HepG2 (cell line): Measurements from ENCODE around the gene CARHSP1. TPM values are rescaled to one million over a fixed set of nuclear protein-coding genes. Genes with fewer than 3 reads are reported as not detected.

ENCODE experiments used
- AGO1 ChIP-seq: fragments of 200-400 bp; formaldehyde crosslinking; IDR thresholded peaks from 2 replicates; pipeline ENCODE4 v1.6.1; 2017; ENCODE audit warnings: mild to moderate bottlenecking, low read depth, low read length, moderate library complexity; ENCODE audit not compliant: poor library complexity, severe bottlenecking
- ATM ChIP-seq: fragments of 450-650 bp; IDR thresholded peaks from 2 replicates; pipeline ENCODE4 v1.7.1; 2017; ENCODE audit warnings: mild to moderate bottlenecking, borderline replicate concordance
- ATRX ChIP-seq: sonication (generic); formaldehyde crosslinking; IDR thresholded peaks from 2 replicates; pipeline ENCODE4 v1.4.0; 2020; ENCODE audit warnings: missing genetic modification reagents, borderline replicate concordance
- CAMTA2 ChIP-seq: sonication (generic); formaldehyde crosslinking; IDR thresholded peaks from 2 replicates; pipeline ENCODE4 v1.4.0; 2020; ENCODE audit warnings: mild to moderate bottlenecking, missing genetic modification reagents, borderline replicate concordance
- CBFB ChIP-seq: sonication (generic); formaldehyde crosslinking; IDR thresholded peaks from 2 replicates; pipeline ENCODE4 v1.4.0; 2020; ENCODE audit warnings: missing genetic modification reagents
- CBX5 ChIP-seq: sonication (generic); formaldehyde crosslinking; IDR thresholded peaks from 2 replicates; pipeline ENCODE4 v1.4.0; 2020; ENCODE audit warnings: missing genetic modification reagents, borderline replicate concordance
- ELF3 ChIP-seq: IDR thresholded peaks from 2 replicates; pipeline ENCODE4 v1.6.1; 2016; ENCODE audit warnings: missing genetic modification reagents, missing compliant biosample characterization
- FOXA3 ChIP-seq: IDR thresholded peaks from 2 replicates; pipeline ENCODE4 v1.6.1; 2016; ENCODE audit warnings: missing genetic modification reagents, missing compliant biosample characterization
- FOXK1 ChIP-seq: sonication (generic); formaldehyde crosslinking; IDR thresholded peaks from 2 replicates; pipeline ENCODE4 v1.4.0; 2020; ENCODE audit warnings: low read depth, missing genetic modification reagents, borderline replicate concordance
- FOXM1 ChIP-seq: sonication (generic); formaldehyde crosslinking; IDR thresholded peaks from 2 replicates; pipeline ENCODE4 v1.5.0; 2020; ENCODE audit warnings: missing genetic modification reagents
- HDAC1 ChIP-seq: sonication (generic); formaldehyde crosslinking; IDR thresholded peaks from 2 replicates; pipeline ENCODE4 v1.5.1; 2020; ENCODE audit warnings: mild to moderate bottlenecking, missing genetic modification reagents
- HMG20A ChIP-seq: IDR thresholded peaks from 2 replicates; pipeline ENCODE4 v1.6.1; 2016; ENCODE audit warnings: borderline replicate concordance
- IRF2 ChIP-seq: IDR thresholded peaks from 2 replicates; pipeline ENCODE4 v1.6.1; 2018; ENCODE audit warnings: missing genetic modification reagents, missing compliant biosample characterization
- KAT8 ChIP-seq: IDR thresholded peaks from 2 replicates; pipeline ENCODE4 v1.6.1; 2016; ENCODE audit warnings: missing genetic modification reagents, missing compliant biosample characterization
- MAFK ChIP-seq, 2 experiments: IDR thresholded peaks in 1 of 2; conservative IDR thresholded peaks in 1 of 2; 2 replicates each; pipeline ENCODE4 v1.6.1; 2011; ENCODE audit warnings: improper control_type of control experiment in 2 of 2, low read length in 2 of 2
- NFYC ChIP-seq: IDR thresholded peaks from 2 replicates; pipeline ENCODE4 v1.6.1; 2016; ENCODE audit warnings: missing genetic modification reagents, missing compliant biosample characterization
- PHB2 ChIP-seq: fragments of 450-650 bp; IDR thresholded peaks from 2 replicates; pipeline ENCODE4 v1.6.1; 2018; ENCODE audit not compliant: partially characterized antibody
- SP5 ChIP-seq: IDR thresholded peaks from 2 replicates; pipeline ENCODE4 v1.6.1; 2016; ENCODE audit warnings: low read depth, borderline replicate concordance
- TBX2 ChIP-seq: sonication (generic); formaldehyde crosslinking; IDR thresholded peaks from 2 replicates; pipeline ENCODE4 v1.5.0; 2020; ENCODE audit warnings: missing genetic modification reagents, mild to moderate bottlenecking, borderline replicate concordance
- XBP1 ChIP-seq: sonication (generic); formaldehyde crosslinking; IDR thresholded peaks from 2 replicates; pipeline ENCODE4 v1.5.0; 2020; ENCODE audit warnings: missing genetic modification reagents
- ZEB1 ChIP-seq: IDR thresholded peaks from 2 replicates; pipeline ENCODE4 v1.6.1; 2012; ENCODE audit warnings: mild to moderate bottlenecking, low read depth, inconsistent platforms; ENCODE audit not compliant: insufficient replicate concordance
- ZKSCAN8 ChIP-seq: IDR thresholded peaks from 2 replicates; pipeline ENCODE4 v1.6.1; 2016; ENCODE audit warnings: borderline replicate concordance, missing genetic modification reagents, missing compliant biosample characterization
- ZNF160 ChIP-seq: sonication (generic); formaldehyde crosslinking; IDR thresholded peaks from 2 replicates; pipeline ENCODE4 v1.8.0; 2022; ENCODE audit warnings: mild to moderate bottlenecking, inconsistent platforms, missing genetic modification reagents
- ZNF20 ChIP-seq: sonication (generic); formaldehyde crosslinking; IDR thresholded peaks from 2 replicates; pipeline ENCODE4 v1.4.0; 2020; ENCODE audit warnings: mild to moderate bottlenecking, moderate library complexity, missing genetic modification reagents
- ZNF224 ChIP-seq: sonication (generic); formaldehyde crosslinking; IDR thresholded peaks from 2 replicates; pipeline ENCODE4 v1.5.0; 2020; ENCODE audit warnings: mild to moderate bottlenecking, missing genetic modification reagents
- ZNF292 ChIP-seq: sonication (generic); formaldehyde crosslinking; IDR thresholded peaks from 2 replicates; pipeline ENCODE4 v1.8.1; 2022; ENCODE audit warnings: mild to moderate bottlenecking, low read depth, missing genetic modification reagents, borderline replicate concordance
- ZNF496 ChIP-seq: sonication (generic); formaldehyde crosslinking; IDR thresholded peaks from 2 replicates; pipeline ENCODE4 v1.8.1; 2023; ENCODE audit warnings: mild to moderate bottlenecking, moderate library complexity, missing genetic modification reagents; ENCODE audit not compliant: insufficient replicate concordance
- ZNF543 ChIP-seq: sonication (generic); formaldehyde crosslinking; IDR thresholded peaks from 2 replicates; pipeline ENCODE4 v1.4.0; 2020; ENCODE audit warnings: mild to moderate bottlenecking, missing genetic modification reagents
- ZNF605 ChIP-seq: sonication (generic); formaldehyde crosslinking; IDR thresholded peaks from 2 replicates; pipeline ENCODE4 v1.8.0; 2022; ENCODE audit warnings: mild to moderate bottlenecking, missing genetic modification reagents
- ZNF614 ChIP-seq: IDR thresholded peaks from 2 replicates; pipeline ENCODE4 v1.6.1; 2018; ENCODE audit warnings: missing biosample characterization, missing genetic modification reagents, inconsistent platforms, borderline replicate concordance
- ZNF839 ChIP-seq: sonication (generic); formaldehyde crosslinking; IDR thresholded peaks from 2 replicates; pipeline ENCODE4 v1.4.0; 2020; ENCODE audit warnings: missing genetic modification reagents, mild to moderate bottlenecking, borderline replicate concordance
- polyA plus RNA-seq, 8 experiments: library from polyadenylated mRNA; depleted of rRNA in 3 of 8; stranded (reverse) in 7 of 8; unstranded in 1 of 8; fragments of >200 nt; fragmentation: Illumina TruSeq in 4 of 8; extraction: Trizol in 4 of 8; gene quantifications; 2 replicates each; pipeline versions ENCODE4 v1.2.1 to v1.2.3, GENCODE V29; 2011 to 2016; ENCODE audit warnings: low read depth in 4 of 8, missing spikeins in 1 of 8, mixed read lengths in 1 of 8; ENCODE audit not compliant: insufficient read depth in 1 of 8
- total RNA-seq, 5 experiments: library from RNA; depleted of rRNA; stranded (reverse); fragments of >200 nt; fragmentation: Illumina TruSeq; extraction: Trizol; gene quantifications; 2 replicates each; pipeline ENCODE4 v1.2.3, GENCODE V29; 2016; ENCODE audit warnings: low read depth in 1 of 5
- TF ChIP-seq, protein P1 (sequence below): sonication (generic); formaldehyde crosslinking; IDR thresholded peaks from 2 replicates; pipeline ENCODE4 v1.4.0; 2020; ENCODE audit warnings: mild to moderate bottlenecking, missing genetic modification reagents

The CARHSP1 gene
- total and polyA plus RNA-seq, 2 of the 13 experiments (the other 11 are each of a cell fraction or from before 2014, with no cell fraction given) = 173 to 345 TPM

- TF ChIP-seq ZNF496 (CRISPR knock-in tag) (no peak), ZNF839 (CRISPR knock-in tag) (no peak), MAFK (conservative IDR thresholded peaks at IDR 0.05 in 1 of 2, IDR thresholded peaks at IDR 0.05 in 1 of 2; ENCODE audit: low read length in 2 of 2) (no peak), HDAC1 (CRISPR knock-in tag) (peak; percentile 79; the same call in 1 of the 2 replicates), FOXM1 (CRISPR knock-in tag) (no peak), CBFB (CRISPR knock-in tag) (0 out of 2 replicates have a peak, but pooled peaks have one; percentile 43), ZNF614 (no peak), FOXK1 (CRISPR knock-in tag) (0 out of 2 replicates have a peak, but pooled peaks have one; percentile 15), CBX5 (CRISPR knock-in tag) (no peak; the same call in 1 of the 2 replicates), ZNF20 (peak; percentile 25; the same call in 1 of the 2 replicates), FOXA3 (no peak), ZNF160 (CRISPR knock-in tag) (peak; percentile 84), ZNF224 (CRISPR knock-in tag) (0 out of 2 replicates have a peak, but pooled peaks have one; percentile 62), AGO1 (peak; percentile 83), SP5 (no peak), NFYC (CRISPR knock-in tag) (peak; percentile 70), ZEB1 (no peak), HMG20A (CRISPR knock-in tag) (no peak), ELF3 (CRISPR knock-in tag) (no peak), ATM (no peak), CAMTA2 (CRISPR knock-in tag) (no peak), PHB2 (no peak), ZNF543 (CRISPR knock-in tag) (no peak; the same call in 1 of the 2 replicates), XBP1 (no peak), ZNF292 (no peak; the same call in none of the 2 replicates), ATRX (CRISPR knock-in tag) (no peak), TBX2 (CRISPR knock-in tag) (peak; percentile 65; the same call in 1 of the 2 replicates), ZNF605 (peak; percentile 97), IRF2 (CRISPR knock-in tag) (0 out of 2 replicates have a peak, but pooled peaks have one; percentile 18), ZKSCAN8 (CRISPR knock-in tag) (no peak), KAT8 (CRISPR knock-in tag) (0 out of 2 replicates have a peak, but pooled peaks have one; percentile 10)
- TF ChIP-seq, protein P1, sequence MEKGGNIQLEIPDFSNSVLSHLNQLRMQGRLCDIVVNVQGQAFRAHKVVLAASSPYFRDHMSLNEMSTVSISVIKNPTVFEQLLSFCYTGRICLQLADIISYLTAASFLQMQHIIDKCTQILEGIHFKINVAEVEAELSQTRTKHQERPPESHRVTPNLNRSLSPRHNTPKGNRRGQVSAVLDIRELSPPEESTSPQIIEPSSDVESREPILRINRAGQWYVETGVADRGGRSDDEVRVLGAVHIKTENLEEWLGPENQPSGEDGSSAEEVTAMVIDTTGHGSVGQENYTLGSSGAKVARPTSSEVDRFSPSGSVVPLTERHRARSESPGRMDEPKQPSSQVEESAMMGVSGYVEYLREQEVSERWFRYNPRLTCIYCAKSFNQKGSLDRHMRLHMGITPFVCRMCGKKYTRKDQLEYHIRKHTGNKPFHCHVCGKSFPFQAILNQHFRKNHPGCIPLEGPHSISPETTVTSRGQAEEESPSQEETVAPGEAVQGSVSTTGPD (CRISPR knock-in tag) = peak; percentile 79; the same call in 1 of the 2 replicates
Measured at GRCh38 chr16:8868416-8869211, at the start of gene CARHSP1 (continued).
